GM19043 (cell line): ENCODE results near the gene CDC14A.

Experiments
- ATAC-seq: cut with Tn5 transposase; IDR thresholded peaks from one replicate; pipeline ENCODE4 v1.9.1; 2021; ENCODE audit warnings: low read depth; ENCODE audit not compliant: unreplicated experiment

CDC14A gene

DNA sequence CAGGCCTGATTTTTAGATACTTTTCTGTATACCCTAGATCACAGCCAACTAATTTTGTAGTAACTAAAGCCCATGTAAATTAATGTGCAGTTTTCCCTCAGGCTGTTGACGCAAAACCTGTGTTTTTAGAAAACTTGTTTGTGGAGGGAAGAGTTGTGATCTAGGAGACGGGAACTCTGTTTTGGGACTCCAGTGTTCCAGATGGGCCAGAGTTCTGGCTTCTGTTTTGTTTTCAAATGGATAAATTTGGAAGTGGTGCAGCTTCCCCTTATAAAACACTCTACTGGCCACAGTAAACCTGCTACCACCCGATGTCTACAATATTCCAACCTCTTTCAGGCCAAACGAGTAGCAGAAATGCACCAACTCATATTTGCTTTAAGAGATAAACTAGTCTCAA, 172.0 kb downstream of the CDC14A start:
- ATAC-seq: no peak

DNA sequence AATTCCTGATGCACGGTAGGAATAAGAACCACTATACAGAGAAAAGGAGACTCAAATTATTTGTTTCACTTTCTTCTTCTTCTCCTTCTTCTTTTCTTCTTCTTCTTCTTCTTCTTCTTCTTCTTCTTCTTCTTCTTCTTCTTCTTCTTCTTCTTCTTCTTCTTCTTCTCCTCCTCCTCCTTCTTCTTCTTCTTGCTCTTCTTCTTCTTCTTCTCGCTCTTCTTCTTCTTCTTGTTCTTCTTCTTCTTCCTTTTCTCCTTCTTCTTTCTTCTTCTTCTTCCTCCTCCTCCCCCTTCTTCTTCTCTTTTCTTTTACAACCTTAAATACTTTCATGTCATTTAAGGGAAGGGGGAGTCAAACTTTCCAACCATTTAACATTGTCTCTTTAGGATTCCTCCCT, 174.6 kb downstream of the CDC14A start:
- no peak for ATAC-seq

DNA sequence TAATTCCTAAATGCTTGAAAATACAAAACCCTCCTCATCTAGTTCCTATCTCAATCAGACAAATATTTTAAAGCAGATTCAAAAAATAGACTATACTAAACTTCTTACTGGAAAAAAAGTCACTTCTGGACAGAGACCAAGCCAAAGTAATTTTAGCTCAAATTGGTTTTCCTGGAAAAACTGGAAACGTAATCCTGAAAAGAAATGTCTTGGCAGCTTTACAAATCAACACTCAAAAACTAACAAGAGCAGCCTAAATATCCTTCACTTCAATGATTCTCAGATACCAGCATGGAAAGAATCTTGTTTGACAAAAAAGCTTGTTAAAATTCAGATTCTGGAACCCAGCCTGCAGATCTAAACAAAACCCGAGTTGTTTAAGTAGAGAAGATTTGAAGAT, 176.6 kb downstream of the CDC14A start:
- no peak for ATAC-seq

DNA sequence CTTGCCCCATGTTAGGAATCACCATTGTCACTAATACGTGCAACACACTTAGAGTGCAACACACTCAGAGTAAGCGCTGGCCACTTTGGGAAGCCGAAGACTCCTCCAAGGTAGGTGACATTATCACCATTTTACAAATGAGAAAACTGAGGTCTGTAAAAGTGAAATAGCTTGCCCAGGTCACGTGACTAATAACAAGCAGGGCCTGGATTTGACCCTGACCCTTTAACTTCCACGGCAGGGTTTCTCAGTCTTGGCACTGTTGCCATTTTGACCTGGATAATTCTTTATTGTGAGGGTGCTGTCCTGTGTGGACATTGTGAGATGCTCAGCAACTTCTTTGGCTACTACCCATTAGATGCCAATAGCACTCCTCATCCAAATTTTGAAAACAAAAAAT, 177.8 kb downstream of the CDC14A start:
- ATAC-seq: no peak

DNA sequence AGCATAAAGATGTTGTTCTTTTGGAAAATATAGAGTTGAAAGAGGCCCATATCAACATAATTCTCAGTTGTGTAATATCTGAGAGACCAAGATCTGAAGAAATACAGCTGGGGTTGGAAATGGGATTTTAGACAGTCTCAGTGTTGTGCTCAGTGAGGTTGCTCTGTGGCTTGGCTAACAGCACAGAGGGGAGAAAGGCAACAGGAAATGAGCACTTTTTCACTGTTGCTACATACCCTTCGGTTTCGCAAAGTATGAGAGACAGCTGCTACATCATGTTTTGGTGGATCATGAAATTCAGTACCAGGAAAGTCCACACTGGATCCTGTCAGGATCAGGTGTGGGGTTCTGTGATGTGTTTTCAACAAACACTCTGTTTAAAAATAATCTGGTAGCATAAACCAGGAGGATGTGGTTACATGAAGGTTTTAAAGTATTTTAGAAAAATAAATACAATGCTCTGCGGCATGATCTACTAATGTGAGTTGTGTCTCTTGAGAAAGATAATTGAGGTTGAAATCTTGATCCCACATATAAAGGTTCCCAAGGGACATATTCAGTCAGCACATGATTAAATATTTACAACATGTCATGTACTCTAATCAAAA, 178.7 kb downstream of the CDC14A start:
- peak; percentile 83 for ATAC-seq

DNA sequence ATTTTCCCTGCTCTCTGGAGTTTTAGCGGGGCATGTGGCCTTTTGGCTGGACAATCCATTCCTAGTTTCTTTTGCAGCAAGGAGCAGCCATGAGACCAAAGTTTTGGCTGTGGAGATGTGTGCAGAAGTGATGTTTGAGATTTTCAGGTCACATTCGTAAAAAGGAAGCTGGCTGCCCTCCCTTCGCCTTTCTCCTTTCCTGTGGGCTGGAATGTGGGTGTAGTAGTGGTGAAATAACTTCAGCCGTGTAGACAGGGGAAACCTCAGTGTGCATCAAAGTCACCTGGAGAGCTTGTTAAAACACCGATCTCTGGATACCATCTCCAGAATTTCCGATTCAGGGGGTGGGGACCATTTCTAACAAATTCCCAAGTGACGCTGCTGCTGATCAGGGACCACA, 180.3 kb downstream of the CDC14A start:
- no peak for ATAC-seq

DNA sequence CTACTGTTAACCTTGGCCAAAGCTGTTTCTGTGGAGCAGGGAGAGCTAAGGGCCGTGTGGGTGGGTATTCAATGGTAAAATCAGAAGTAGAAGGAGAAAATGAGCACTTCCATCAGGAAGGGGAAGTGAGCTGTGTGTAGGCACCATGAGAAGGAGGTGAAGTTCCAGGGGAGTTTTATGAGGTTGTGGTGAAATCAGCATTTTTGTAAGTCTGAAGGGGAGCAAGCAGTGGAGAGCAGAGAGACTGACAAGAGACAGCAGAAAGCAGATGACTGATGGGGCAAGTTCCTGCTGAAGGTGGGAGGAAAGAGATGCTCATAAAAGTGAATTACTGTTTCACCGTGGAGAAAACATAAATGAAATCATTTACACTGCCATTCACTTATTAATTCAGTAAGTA, 183.0 kb downstream of the CDC14A start:
- no peak for ATAC-seq

DNA sequence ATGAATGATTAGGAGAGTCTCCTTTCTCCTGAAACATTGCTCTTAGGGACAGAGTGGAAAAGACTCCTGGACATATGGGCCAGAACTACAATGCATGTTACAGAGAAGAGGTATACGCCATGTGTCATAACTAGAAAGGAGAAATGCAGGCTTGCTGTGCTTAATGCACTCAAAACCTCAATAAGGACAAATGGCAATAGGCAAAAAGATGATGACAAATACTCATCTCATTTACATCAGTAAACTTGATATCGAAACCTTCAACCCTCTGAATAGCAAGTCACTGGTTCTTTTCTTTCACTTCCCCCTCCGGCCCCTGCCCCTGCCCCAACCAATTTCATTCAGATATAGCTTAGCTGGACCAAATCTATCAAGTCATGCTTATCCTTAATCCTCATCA, 183.7 kb downstream of the CDC14A start:
- ATAC-seq: peak; percentile 84

DNA sequence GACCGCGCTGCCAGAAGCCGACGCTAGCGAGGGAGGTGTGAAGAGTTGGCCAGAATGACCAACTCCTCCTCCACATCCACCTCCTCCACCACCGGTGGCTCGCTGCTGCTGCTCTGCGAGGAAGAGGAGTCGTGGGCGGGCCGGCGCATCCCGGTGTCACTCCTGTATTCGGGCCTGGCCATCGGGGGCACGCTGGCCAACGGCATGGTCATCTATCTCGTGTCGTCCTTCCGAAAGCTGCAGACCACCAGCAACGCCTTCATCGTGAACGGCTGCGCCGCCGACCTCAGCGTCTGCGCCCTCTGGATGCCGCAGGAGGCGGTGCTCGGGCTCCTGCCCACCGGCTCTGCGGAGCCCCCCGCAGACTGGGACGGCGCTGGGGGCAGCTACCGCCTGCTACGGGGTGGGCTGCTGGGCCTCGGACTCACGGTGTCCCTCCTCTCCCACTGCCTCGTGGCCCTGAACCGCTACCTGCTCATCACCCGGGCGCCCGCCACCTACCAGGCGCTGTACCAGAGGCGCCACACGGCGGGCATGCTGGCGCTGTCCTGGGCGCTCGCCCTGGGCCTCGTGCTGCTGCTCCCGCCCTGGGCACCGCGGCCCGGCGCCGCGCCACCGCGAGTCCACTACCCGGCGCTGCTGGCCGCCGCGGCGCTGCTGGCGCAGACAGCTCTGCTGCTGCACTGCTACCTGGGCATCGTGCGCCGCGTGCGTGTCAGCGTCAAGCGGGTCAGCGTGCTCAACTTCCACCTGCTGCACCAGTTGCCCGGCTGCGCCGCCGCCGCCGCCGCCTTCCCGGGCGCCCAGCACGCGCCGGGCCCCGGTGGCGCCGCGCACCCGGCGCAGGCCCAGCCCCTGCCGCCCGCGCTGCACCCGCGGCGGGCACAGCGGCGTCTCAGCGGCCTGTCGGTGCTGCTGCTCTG, 186.9 kb downstream of the CDC14A start:
- no peak for ATAC-seq

DNA sequence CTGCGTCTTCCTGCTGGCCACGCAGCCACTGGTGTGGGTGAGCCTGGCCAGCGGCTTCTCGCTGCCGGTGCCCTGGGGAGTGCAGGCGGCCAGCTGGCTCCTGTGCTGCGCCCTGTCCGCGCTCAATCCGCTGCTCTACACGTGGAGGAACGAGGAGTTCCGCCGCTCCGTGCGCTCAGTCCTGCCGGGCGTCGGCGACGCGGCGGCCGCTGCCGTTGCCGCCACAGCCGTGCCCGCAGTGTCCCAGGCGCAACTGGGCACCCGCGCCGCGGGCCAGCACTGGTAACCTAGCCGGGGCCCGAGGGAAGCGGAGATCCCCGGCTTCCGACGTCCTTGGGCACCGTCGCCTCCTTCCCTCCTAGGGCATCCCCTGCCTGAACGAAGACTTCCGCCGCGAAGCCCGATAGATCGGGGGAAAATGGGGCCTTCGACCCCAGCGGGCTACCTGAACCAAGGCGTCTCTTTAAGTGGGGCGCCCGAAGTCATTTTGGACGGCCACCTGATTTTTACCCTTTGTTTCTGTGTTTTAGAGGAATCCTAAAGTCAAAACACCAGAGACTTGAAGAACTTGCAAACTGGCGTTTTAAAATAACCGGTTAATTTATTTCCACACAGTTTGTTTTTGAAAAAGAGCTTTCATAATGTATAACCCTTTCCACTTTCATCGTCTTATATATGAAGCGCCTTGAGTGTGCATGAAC, 187.7 kb downstream of the CDC14A start:
- no peak for ATAC-seq

DNA sequence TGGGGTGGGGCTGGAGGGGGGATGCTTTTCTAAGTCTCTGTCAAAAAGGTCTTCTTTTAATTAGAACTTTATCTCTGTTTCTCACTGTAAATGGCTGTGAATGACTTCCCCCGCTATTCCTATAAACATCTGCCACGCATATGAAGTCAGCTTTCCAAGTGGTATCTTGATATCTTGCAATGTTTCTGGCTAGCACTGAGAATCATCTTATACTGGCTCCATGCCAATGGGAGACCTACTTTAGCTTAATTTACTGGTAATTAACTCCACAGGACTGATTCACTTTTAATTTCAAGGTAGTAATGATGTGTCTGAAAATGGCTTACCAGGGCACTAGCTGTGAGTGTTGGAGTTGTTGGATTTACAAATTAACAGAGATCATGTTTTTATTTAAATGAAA, 190.0 kb downstream of the CDC14A start:
- ATAC-seq: no peak

DNA sequence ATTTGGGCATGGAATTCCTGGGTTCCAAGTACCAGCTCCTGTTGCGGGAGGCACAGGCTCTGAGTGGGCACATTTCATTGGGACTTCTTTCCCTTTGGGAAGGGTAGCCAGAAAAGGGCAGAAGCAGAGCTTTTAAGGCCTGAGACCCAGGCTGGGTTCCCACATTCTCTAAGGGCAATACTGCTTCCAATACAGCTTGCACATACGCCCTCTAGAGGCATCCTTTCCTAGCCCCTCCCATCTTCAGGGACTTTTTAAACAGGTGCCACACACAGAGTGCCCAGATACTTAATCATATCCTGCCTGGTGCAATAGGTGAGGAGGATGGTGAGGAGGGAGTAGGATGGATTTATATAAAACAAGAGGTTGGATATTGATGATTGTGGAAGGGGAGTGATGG, 191.3 kb downstream of the CDC14A start:
- no peak for ATAC-seq

DNA sequence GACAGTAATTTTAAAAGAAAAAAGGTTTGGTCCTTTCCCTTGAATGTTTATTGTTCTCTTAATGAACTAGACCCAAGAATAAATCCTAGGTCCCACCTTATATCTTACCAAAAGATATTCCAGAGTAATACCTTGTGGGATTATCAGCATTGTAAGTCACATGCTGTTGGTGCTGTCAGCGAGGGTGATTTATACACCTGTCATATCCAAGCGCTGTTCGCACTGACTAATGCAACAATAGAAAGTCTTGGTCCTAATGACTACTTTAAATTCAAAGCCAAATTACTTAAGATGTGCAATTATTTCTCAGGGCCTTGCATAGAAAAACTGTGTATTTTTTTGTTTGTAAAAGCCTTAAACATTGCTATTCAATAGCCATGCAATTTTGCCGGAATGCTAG, 192.5 kb downstream of the CDC14A start:
- ATAC-seq: no peak

DNA sequence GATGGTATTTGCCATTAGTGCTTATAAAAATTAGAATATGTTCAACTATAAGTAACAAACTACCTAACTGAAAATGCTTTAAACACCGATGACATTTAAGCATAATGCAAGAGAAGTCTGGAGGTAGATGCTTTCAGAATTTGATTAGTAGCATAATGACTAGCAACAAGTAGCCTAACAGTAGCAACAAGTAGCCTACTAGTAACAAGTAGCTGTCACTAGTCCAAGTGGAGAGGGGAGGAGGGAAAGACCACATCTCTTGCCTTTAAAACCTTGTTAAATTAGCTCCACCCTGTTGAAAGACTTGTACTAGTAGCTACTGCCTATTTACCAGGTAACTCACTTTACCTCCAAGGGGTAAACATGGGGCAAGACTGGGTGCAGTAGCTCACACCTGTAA, 193.5 kb downstream of the CDC14A start:
- no peak for ATAC-seq

DNA sequence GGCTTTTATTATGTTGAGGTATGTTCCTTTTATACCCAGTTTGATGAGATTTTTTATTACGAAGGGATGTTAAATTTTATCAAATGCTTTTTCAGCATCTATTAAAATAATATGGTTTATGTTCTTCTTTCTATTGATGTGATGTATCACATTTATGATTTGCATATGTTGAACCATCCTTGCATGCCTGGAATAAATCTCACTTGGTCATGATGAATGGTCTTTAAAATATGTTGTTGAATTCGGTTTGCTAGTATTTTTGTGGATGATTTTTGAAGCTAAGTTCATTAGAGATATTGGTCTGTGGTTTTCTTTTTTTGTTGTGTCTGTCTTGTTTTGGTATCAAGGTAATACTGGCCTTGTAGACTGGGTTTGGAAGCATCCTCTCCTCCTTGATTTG, 199.7 kb downstream of the CDC14A start:
- ATAC-seq: no peak

DNA sequence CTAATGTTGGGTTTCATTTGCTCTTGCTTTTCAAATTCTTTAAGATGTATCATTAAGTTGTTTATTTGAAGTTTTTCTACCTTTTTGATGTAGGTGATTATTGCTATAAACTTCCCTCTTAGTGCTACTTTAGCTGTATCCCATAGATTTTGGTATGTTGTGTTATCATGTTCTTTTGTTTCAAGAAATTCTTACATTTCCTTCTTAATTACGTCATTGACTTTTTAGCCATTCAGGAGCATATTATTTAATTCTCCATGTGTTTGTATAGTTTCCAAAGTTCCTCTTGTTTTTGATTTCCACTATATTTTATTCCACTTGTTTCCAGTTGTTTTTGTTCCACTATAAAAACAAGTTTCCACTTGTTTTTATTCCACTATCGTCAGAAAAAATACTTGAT, 200.6 kb downstream of the CDC14A start:
- ATAC-seq: no peak

DNA sequence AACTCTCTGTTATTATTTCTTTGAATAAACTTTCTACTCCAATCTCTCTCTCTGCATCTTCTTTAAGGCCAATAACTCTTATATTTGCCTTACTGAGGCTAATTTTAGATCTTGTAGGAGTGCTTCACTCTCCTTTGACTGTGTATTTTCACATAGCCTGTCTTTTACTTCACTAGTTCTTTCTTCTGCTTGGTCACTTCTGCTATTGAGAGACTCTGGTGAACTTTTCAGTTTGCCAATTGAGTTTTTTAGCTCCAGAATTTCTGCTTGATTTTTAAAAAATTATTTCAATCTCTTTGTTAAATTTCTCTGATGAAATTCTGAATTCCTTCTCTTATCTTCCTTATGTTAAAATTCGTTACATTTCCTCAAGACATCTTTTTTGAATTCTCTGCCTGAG, 203.9 kb downstream of the CDC14A start:
- no peak for ATAC-seq

DNA sequence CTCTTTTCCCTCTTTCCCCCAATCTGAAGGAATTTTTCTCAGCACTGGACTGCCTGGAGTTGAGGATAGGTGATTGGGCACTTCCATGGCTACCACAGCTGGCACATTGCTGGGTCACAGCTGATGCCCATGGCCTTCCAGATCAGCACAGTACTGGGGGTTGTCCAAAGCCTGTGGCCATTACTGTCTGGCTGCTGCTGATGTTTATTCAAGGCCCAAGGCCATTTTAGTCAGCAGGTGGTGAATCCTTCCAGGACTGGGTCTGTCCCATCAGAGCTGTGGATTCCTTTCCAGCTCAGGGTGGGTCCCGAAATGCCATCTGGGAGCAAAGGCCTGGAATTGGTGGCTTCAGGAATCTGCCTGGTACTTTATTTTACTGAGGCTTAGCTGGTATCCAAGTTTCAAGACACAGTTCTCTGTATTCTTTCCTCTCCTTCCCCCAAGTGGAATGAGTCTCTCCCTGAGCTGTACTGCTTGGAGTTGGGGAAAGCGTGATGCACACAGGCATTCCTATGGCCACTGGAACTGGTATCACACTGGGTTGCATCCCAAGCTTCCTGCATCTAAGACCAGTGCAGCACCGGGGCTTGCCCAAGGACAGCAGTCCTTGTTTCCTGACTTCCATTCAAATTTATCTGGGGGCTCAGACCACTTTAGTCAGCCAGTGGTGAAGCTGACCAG, 204.8 kb downstream of the CDC14A start:
- ATAC-seq: no peak

DNA sequence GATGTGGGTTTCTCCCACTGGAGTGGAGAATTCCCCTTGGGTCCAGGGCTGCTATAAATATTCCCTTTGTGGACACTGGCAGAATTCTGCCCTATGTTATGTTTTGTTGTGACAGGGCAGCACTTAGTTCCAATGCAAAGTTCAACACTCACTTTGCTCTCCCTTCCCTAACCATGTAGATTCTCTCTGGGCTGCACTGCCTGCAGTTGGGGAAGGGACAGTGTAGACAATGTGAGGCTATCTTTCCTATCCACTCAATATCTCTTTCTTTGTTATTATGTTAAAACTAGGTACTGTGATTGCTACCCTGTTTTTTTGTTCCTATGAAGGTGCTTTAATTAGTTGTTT, 205.3 kb downstream of the CDC14A start:
- no peak for ATAC-seq

DNA sequence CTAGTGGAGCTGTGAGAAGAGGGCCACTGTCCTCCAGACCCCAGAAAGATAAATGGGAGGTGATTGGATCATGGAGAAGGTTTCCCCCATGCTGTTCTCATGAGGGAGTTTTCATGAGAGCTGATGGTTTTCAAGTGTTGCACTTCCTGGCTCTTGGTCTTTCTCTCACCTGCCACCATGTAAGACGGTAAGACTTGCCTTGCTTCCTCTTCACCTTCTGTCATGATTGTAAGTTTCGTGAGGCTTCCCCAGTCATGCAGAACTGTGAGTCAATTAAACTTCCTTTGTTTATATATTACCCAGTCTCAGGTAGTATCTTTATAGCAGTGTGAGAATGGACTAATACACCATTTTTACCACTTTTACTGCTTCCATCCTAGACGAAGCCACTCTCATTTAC, 213.2 kb downstream of the CDC14A start:
- ATAC-seq: peak; percentile 78
